GM15510 (cell line): ENCODE results near the gene CAMTA1.

Source experiments
- POLR2A ChIP-seq: IDR thresholded peaks from 3 replicates; pipeline ENCODE4 v1.6.1; 2011; ENCODE audit warnings: borderline replicate concordance; ENCODE audit not compliant: insufficient read length; ENCODE audit errors: extremely low read depth

CAMTA1 gene

DNA sequence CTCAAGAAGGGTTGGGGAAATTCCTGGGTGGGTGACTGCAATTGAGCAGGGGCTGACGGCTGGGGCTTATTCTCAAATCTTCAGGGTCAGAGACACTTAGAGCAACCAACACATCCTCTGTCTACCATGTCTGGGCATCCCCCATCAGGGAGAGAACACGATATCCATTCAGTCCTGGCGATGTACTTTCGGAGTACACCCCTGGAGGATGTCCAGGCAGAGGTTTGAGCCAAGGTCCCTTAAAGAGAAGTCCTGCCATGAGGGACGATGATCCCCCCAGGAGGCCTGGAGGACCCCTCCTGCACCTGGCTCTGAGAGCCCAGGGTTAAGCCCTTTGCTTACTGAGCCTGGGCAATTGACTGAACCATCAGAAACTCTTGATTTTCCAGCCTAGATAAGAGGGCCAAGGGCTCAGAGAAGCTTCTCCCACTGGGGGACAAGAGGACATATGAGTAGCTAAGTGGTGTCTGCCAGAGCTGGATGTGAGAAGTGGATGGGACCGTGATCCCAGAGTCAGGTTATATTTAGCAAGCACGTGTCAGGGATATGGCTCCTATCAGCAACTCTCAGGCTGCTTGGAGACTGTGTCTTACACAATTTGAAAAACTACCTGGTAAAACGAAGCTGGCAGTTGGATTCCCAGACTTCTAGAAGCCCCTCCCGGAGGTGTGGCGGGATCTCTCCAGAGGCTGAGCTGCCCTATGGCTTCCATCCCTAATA lies 732.5 kb downstream of the CAMTA1 start:
- no peak for TF ChIP-seq POLR2A

DNA sequence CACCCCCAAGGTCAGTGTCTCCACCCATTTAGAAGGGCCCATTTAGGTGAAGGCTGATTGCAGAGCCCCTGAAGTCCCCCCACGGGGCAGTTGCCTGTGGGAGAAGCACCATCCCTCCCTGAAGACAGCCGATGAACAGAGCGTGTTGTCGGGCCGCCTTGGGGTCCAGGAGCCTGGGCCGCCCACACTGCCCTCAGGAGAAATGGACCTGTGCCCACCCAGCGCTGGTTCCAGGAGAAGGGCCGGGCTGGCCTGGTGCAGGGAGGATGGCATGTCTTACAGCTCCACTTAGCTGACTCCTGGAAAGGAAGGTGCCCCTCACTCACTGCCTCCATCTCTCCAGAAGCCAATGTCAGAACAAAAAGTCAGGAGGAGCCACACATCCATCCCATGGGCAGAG lies 733.2 kb downstream of the CAMTA1 start:
- no peak for TF ChIP-seq POLR2A

DNA sequence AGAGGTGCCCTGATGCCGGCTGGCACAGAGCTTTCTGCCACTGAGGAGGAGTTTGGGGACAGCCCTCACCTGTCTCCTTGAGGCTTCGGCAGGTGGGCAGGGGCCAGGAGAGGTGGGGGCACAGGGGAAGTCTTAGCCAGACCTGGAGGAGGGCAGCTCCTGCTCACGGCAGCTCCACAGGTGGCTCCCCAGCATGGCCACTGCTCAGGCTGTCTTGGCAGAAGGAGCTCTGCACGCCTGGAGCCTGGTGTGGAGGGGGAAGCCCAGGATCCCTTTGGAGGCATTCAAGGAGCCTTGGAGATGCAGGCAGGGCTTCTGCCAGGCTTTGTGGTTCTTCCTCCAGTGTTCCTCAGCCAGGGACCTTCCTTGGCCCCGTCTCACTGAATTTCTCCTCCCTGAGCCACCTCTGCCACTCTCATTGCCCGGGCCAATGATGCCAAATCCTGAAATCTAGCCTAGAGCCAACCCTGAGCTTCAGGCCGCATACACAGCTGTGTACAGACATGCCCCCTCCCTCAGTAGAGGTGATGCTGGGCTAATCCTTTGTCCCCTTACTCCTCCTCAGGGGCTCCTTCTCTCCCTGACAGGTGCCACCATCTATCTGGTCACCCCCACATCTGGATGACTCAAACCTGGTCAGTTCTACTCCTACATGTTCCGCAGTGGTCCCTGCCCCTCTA lies 734.1 kb downstream of the CAMTA1 start:
- no peak for TF ChIP-seq POLR2A

DNA sequence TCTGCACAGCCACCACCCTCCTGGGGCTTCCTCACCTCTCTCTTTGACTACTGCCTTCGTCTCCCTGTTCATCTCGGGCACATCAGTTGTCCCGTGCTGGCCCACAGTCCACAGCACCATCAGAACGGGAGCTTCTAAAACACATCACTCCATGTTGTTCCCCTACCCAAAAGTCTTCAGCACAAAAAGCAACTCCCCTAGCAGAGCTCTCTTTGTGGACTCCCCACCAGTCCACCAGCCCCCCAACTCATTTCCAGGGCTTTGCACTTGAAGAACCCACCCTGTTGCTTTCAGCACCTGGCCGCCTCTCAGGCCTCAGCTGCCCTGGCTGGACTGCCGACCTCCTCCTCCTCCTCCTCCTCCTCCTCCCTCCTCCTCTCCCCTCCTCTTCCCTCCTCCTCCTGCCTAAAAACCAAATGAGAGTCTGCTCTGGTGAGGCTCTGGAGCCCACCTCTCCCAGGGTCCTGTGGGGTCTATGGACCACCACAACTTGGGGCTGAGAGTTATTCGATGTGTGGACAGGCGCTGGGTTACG lies 734.7 kb downstream of the CAMTA1 start:
- no peak for TF ChIP-seq POLR2A

DNA sequence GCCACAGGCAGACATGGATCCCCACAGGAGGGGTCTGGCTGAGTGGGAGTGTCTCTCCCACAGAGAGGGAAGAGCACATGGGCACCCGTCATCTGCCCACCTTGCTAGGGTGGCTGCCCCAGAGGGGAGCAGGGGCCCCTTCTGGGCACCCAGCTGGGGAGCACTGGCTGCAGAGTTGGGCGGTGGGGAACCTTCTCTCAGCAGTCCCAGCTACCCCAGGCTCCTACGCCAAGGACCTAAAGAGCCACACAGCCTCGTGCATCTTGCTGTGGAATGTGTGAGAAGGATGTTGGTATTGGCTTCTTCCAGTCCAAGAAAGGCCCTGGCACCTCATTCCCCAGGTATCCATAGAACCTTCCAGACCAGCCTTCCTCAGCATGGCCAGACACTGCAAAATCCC lies 735.2 kb downstream of the CAMTA1 start:
- no peak for TF ChIP-seq POLR2A

DNA sequence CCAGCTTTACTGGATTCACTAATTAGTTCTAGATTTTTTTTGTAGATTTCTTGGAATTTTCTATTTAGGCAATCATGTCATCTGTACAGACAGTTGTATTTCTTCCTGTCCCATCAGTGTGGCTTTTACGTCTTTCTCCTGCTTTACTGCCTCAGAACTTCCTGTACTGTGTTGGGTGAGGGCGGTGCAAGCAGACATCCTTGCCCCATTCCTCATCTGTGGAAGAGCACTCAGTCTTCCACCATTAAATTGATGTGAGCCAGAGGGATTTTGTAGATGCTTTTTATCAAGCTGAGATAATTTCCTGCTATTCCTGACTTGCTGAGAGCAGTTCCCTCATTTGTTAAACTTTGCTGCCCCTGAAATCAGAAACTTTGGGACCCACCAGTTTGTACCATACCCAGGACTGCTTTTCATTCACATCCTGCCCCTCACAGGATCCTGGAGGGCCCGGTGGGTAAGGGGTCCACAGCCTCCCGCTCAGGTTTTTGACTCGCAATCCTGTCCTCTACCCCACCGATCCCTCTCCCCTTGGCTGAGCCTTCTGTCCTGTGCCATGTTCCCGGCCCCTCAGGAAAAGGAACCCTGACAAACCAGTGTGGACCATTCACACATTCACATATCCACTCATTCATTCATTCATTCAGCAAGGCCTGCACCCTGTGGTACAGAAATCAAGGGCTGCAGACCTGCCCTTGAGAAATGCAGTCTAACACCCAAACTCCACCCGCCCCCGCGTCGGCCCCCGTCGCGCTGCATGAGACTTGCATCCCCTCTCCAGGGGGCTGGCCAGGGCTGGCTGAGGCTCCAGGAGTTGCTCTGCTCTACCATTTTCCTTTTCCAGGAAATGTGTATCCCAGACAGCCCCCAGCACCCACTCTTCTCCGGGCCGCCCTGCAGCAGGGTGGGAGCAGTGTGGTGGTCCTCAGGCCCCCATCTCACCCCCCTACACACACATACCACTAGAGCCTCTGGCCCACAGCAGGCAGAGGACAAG lies 739.4 kb downstream of the CAMTA1 start:
- no peak for TF ChIP-seq POLR2A

DNA sequence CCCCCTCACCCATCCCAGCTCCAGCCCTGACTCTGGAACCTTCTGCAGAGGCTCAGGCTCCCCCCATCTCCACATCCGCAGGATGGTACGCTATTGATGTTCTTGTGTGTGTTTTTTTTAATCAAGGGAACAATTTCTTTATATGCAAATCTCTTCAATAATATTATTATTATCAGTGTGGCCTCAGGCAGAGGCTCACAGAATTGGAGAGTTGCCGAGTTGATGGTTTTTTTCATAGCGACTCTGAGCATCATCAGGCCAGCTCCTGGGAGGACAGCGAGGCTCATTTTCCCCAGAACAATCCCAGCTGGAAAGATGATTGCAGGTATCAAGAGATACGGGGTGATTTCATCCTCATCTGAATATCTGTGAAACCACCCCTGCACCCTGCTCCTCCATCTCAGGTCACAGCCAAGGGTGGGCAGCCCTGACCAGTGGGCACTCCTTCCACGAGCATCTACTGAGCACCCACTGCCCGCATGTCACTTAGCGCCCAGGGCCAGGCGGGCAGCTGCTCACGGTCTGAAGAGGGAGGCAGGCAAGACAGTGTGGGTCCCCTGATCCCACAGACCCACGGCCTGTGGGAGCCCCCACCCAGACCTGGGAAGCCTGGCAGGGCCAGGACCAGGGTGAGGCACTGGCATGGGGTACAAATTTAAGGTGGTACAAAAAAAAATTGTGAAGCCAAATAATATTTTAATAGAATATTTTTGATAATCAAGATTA lies 740.2 kb downstream of the CAMTA1 start:
- no peak for TF ChIP-seq POLR2A

DNA sequence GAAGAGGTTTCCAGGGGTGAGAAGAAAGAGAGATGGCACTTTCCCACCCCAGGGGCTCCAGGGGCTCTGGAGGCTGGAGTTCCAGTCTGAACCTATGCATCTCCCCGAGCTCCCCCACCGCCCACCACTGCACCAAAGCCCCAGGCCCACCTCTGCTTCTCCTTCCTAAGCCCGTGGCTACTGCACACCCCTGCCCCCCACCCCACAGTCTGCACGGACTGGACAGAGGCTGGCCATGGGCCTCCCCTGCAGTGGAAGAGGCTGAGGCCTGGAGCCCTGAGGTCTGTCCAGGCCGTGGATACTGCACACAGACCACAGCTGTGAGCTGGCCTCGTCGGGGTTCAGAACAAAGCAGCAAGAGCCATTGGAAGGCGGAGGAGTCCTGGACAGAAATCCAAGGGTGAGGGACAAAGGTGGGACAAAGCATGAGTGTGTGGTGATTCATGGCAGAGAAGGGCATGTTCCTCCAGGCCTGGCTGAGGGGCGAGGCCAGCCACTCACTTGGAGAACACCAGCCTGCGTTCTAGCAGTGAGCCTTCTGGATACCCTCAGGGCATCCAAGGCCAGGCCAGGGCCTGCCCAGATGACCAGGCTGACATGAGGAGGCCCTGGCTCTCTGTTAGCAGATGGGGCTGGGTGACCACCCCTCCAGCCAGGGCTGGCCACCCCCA lies 741.1 kb downstream of the CAMTA1 start:
- TF ChIP-seq POLR2A: no peak

DNA sequence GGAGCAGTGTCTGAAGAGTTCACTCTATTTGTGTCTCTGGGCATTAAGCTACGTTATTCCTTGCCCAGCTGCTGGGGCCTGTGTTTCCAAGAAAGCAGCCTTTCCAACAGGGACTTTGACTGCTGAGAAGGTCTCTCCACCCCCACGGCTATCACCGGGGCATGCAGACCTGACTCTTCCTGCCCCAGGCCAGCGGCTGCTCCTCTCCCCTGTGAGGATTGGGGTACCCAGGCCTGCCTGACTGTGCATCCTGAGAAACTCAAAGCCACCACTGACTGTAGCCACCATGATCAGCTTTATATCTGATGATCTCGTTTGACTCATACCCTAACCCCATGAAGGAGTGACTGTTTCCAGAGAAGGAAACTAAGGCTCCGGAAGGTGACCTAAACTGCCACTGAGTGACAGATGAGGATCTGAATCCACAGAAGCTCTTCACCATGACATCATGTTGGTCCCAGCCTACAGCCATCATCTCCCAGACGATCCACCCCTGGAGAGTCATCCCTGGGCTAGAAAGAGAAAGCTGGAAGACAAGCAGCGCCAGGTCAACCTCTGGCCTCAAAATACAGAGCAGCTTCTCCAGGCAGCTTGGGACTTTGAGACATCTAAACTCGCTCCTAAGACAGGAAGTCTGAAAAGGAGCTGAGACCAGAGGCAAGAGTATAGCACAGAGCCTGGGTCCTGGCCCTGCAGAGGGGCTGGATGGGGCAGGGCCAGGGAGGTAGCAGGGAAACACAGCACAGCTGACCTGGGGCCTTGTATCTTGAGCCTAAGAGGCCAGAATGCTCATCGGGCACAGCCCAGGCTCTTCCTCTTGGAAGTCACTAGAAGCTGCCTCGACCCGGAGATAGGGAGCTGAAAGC lies 741.8 kb downstream of the CAMTA1 start:
- TF ChIP-seq POLR2A: no peak

DNA sequence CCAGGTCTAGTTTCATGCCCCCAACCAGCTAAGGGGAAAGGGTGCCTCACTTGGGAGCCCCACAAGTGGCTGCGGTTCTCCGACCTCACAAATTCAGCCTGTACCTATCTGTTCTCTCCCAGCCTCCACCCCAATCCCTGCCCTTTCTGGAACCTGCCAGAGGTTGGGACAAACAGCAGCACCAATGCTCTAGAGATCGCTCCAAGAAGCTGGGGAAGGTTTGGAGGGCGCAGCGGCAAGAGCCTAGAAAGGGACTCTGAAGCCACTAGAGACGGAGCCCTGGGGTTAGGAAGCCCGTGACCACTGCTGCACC lies 742.4 kb downstream of the CAMTA1 start:
- no peak for TF ChIP-seq POLR2A

DNA sequence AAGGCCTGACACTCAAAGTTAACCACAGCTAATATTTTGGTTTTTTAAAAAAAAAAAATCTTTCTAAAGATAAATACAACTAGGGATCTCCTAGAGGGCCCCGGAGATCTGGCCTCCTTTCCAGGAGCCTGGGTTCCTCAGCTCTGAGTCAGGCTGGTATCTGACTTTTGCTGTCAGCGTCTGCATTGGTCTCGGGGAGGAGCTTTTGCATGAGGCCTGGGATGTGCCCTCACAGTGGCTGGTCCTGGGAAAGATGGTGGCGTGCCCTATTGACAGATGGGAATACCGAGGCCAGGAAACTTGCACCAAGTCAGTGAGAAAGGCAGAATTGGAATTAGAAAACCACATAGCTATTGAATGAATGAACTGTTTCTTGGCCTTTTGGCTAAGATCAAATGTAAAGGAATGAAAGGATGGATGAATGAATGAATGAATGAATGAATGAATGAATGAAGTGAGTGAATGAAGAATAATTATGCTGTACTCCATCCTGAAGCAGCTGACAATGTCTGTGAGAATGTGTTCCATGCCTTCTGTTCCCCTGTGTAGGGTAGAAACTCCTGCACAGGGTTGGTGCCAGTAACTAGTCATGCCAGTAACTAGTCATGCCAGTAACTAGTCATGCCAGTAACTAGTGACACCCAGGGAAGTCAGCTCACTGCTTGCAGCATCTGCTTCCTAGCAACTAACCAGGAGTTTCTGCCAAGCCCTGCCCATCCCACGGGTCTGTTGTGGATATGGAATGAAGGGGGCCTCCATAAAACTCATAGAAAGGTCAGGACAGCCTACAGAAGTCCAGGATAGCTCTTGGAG lies 743.3 kb downstream of the CAMTA1 start:
- TF ChIP-seq POLR2A: no peak

DNA sequence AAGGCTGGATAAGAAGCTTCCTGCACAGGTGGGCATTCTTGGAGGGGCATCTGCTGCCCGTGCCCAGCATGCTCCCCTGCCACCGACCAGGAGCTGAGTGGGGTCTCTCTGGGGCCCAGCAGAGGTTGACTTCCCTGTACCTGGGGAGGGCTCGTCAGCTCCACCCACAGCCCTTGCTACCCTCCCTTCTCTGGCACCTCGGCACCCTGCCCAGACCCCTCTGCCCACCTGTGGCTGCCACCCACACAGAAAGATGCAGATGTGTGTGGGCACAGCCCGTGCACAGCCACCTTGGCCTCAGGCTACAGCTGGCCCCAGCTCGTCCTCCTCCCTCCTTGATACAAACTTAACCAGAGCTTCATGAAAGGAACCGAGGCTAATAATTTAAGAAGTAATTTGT lies 744.7 kb downstream of the CAMTA1 start:
- TF ChIP-seq POLR2A: no peak
